ENCODE results near the gene MUC3A. TPM values are rescaled to one million over a fixed set of nuclear protein-coding genes. Genes with fewer than 3 reads are reported as not detected.
"Not testable (repeated sequence)": the region's sequence is repeated elsewhere in the genome, so short reads cannot be mapped to it uniquely, and the experiment has no call there.

The MUC3A gene
- total RNA-seq, 2 donors from 2014 or later, result 0.52 to 3.0 TPM

GRCh38 chr7:100921039-100921438, 28.3 kb upstream of the MUC3A start:
- TF ChIP-seq CTCF (IDR thresholded peaks at IDR 0.05) (no peak), POLR2A (IDR thresholded peaks at IDR 0.05) (no peak)
- no peak overlapping the region for H3K27ac ChIP-seq
- no peak for ATAC-seq
- no peak for DNase-seq
- no peaks in the 10 kb centered on the region for H3K4me1 ChIP-seq
- H3K9me3 ChIP-seq, result no peaks in the 10 kb centered on the region
- H3K36me3 ChIP-seq (replicated peaks in 1 of 2; ENCODE audit: insufficient read depth in 1 of 2, low read depth in 2 of 2), result no peaks in the 10 kb centered on the region
- no peak overlapping the region for H3K4me3 ChIP-seq
- intact Hi-C loops (cut with DNase I), result no loop called here
- no peaks in the 10 kb centered on the region for H3K27me3 ChIP-seq

GRCh38 chr7:100923616-100924015, 25.7 kb upstream of the MUC3A start:
- not testable (repeated sequence) for DNase-seq, H3K4me3 ChIP-seq

GRCh38 chr7:100929808-100930174, 19.5 kb upstream of the MUC3A start:
- H3K27ac ChIP-seq, result no peak overlapping the region
- H3K36me3 ChIP-seq (replicated peaks in 1 of 2; ENCODE audit: insufficient read depth in 1 of 2, low read depth in 2 of 2), result no peaks in the 10 kb centered on the region
- ATAC-seq (no peak), DNase-seq (no peak)
- TF ChIP-seq POLR2A (IDR thresholded peaks at IDR 0.05) (no peak), CTCF (IDR thresholded peaks at IDR 0.05) (no peak)
- H3K9me3 ChIP-seq, result no peaks in the 10 kb centered on the region
- H3K27me3 ChIP-seq, result no peaks in the 10 kb centered on the region
- WGBS, 2 donors, result 77 to 87% methylated on average over 1 of the region's 1 CpG
- H3K4me3 ChIP-seq, result no peak overlapping the region
- H3K4me1 ChIP-seq, result no peaks in the 10 kb centered on the region
- intact Hi-C loops (cut with DNase I), result no loop called here

More at GRCh38 chr7:100923616-100924015, 25.7 kb upstream of the MUC3A start:
- 54 to 59% methylated on average over 4 of the region's 4 CpGs for WGBS, 2 donors
- H3K9me3 ChIP-seq; H3K27me3 ChIP-seq; ATAC-seq; H3K36me3 ChIP-seq (replicated peaks in 1 of 2; ENCODE audit: insufficient read depth in 1 of 2, low read depth in 2 of 2); H3K27ac ChIP-seq; intact Hi-C loops (cut with DNase I); H3K4me1 ChIP-seq: not testable (repeated sequence)

GRCh38 chr7:100933734-100934133, 15.6 kb upstream of the MUC3A start:
- Histone ChIP-seq H3K27me3 (no peaks in the 10 kb centered on the region), H3K36me3 (replicated peaks in 1 of 2; ENCODE audit: insufficient read depth in 1 of 2, low read depth in 2 of 2) (no peaks in the 10 kb centered on the region), H3K27ac (no peak overlapping the region), H3K4me3 (no peak overlapping the region), H3K9me3 (no peaks in the 10 kb centered on the region), H3K4me1 (no peaks in the 10 kb centered on the region)
- DNase-seq, result no peak
- TF ChIP-seq POLR2A (IDR thresholded peaks at IDR 0.05) (no peak), CTCF (IDR thresholded peaks at IDR 0.05) (no peak)
- no peak for ATAC-seq
- WGBS, 2 donors, result 41 to 55% methylated on average over 2 to 4 of the region's 4 CpGs
- intact Hi-C loops (cut with DNase I), result no loop called here

- H3K36me3 ChIP-seq (replicated peaks in 1 of 2; ENCODE audit: insufficient read depth in 1 of 2, low read depth in 2 of 2); H3K4me3 ChIP-seq; H3K27me3 ChIP-seq; DNase-seq; H3K27ac ChIP-seq; H3K4me1 ChIP-seq; H3K9me3 ChIP-seq; ATAC-seq; intact Hi-C loops (cut with DNase I): not testable (repeated sequence)
- 64 to 67% methylated on average over 2 of the region's 2 CpGs for WGBS, 2 donors
These were observed 14.0 kb upstream of the MUC3A start for GRCh38 chr7:100935381-100935780.

- ATAC-seq; H3K36me3 ChIP-seq (replicated peaks in 1 of 2; ENCODE audit: insufficient read depth in 1 of 2, low read depth in 2 of 2); H3K4me1 ChIP-seq; H3K4me3 ChIP-seq; H3K27ac ChIP-seq; intact Hi-C loops (cut with DNase I); H3K27me3 ChIP-seq; H3K9me3 ChIP-seq; DNase-seq: not testable (repeated sequence)
- WGBS, 2 donors, result 75 to 86% methylated on average over 7 of the region's 7 CpGs
These were observed 13.2 kb upstream of the MUC3A start for GRCh38 chr7:100936167-100936566.

Data from body of pancreas (tissue), 4 donors.